OCI-LY7 (cell line): Measurements from ENCODE around the gene SEM1.

Experiments used
- CTCF ChIP-seq: fragments of 200-600 bp; sonication (generic); conservative IDR thresholded peaks from 2 replicates; pipeline ENCODE4 v1.5.1; 2014; ENCODE audit warnings: mild to moderate bottlenecking, antibody characterized with exemption, low read length, moderate library complexity, mixed read lengths
- EZH2phosphoT487 ChIP-seq: fragments of 200-600 bp; sonication (generic); IDR thresholded peaks from 2 replicates; pipeline ENCODE4 v1.6.1; 2018; ENCODE audit warnings: low read depth, borderline replicate concordance, mild to moderate bottlenecking, mixed run types, antibody characterized with exemption, low read length, moderate library complexity, mixed read lengths

DNA sequence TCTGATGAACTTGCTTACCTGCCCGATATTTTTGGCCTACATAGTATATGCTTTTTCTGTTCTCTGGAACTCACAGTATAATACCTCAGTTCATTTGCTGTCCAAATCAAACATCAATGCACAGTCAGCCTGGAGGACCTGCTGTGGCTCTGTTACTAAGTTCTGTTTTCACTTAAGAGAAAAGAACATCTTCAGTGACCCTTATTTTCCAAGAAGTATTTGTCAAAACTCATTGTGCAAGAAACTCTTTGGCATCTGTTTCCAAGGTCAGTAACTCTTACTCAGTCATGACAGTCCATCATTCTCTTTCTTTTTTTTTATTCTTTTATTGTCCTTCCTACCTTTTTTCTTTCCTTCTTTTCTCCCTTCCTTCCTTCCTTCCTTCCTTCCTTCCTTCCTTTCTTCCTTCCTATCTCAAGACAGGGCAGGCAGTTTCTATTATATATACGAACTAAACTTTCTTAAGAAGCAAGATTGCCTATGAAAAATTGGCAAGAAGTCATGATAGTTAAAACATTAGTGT lies 37.8 kb upstream of the SEM1 start:
- TF ChIP-seq CTCF, result no peak
- TF ChIP-seq EZH2phosphoT487, result no peak
